ENCODE results near the gene MAST3.

DNA sequence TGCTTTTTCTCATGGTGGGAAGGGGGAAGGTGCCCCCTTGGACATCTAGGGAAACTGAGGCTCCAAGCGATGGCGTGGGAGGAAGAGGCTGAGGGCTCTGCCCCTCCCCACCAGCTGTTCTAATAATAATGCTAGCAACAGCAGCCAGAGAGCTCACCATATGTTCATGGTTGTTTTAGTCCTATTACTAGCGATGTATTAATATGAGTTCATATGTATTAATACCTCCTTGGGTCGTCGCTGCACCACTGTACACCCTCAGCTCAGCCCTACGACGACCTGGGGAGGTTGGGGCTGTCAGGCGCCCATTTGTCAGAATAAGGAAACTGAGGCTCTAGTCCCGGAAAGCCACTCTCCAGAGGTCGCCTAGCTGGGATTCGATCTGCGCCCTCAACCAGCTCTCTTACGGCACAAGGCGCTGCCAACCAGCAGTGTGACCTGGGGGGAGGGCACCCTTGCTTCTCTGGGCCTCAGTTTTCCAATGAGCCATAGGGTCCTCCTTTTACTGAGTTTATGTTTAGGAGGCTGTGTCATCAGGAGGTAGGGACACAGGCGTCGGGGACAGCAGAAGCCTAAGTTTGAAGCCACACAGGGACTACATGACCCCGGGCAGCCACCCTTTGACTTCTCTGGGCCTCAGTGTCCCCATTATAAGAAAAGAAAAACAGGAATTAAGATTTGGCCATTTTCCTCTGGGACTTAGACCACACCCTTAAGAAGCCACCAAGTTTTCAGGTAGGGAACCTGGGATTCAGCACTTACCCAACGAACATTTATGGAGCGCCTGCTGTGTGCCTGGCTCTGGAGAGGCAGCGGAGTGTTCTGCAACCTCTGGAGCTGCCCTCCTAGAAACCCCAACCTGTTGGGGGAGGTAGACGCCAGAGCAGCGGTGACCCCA is 664 bp downstream of the MAST3 start:
- TF ChIP-seq, protein P1, sequence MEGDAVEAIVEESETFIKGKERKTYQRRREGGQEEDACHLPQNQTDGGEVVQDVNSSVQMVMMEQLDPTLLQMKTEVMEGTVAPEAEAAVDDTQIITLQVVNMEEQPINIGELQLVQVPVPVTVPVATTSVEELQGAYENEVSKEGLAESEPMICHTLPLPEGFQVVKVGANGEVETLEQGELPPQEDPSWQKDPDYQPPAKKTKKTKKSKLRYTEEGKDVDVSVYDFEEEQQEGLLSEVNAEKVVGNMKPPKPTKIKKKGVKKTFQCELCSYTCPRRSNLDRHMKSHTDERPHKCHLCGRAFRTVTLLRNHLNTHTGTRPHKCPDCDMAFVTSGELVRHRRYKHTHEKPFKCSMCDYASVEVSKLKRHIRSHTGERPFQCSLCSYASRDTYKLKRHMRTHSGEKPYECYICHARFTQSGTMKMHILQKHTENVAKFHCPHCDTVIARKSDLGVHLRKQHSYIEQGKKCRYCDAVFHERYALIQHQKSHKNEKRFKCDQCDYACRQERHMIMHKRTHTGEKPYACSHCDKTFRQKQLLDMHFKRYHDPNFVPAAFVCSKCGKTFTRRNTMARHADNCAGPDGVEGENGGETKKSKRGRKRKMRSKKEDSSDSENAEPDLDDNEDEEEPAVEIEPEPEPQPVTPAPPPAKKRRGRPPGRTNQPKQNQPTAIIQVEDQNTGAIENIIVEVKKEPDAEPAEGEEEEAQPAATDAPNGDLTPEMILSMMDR (IDR thresholded peaks at IDR 0.05), result no peak
- TF ChIP-seq EP300 (IDR thresholded peaks at IDR 0.05; ENCODE audit: low read depth), result no peak

Measured in transverse colon (tissue), 3 donors.